A549 (cell line): ENCODE results near the gene NPAS2. TPM values are rescaled to one million over a fixed set of nuclear protein-coding genes. Genes with fewer than 3 reads are reported as not detected.

ENCODE experiments used
- ATAC-seq, 2 experiments: fragments of 200-7000 bp in 1 of 2; fragments of >200 bp in 1 of 2; cut with Nextera tagmentation in 1 of 2; cut with Tn5 transposase in 1 of 2; 3 replicates each; pipeline versions ENCODE4 v1.8.0 to v1.9.1; 2018 to 2020; ENCODE audit warnings: mild to moderate bottlenecking in 1 of 2, moderate library complexity in 1 of 2
- CTCF ChIA-PET: fragments of 300-600 bp; sonication (Branson Sonifier 250); formaldehyde crosslinking; extraction: SDS; loops from one replicate; lab custom pipeline; 2021; ENCODE audit warnings: antibody characterized with exemption, inconsistent platforms; lab: Yijun Ruan, JAX
- POLR2A ChIA-PET: fragments of 350-600 bp; formaldehyde crosslinking; extraction: SDS; loops from one replicate; lab custom pipeline; 2021; ENCODE audit warnings: antibody characterized with exemption, inconsistent platforms; lab: Yijun Ruan, JAX
- DNase-seq, 2 experiments: peaks; one replicate each; pipeline versions ENCODE4 v3.0.0 to v3.0.0-alpha.2; 2011 to 2016; ENCODE audit warnings: low read depth in 1 of 2, low spot score in 1 of 2
- FAIRE-seq: peaks from 2 replicates; lab custom pipeline; 2011; peaks lifted over from hg19 to GRCh38; lab: Jason Lieb, UNC
- H3K27ac ChIP-seq, 2 experiments: fragments of >200 bp; sonication (Bioruptor Twin); formaldehyde crosslinking; 3 replicates each; pipeline ENCODE4 v1.5.1; 2016 to 2017
- H3K4me1 ChIP-seq: fragments of >200 bp; sonication (Bioruptor Twin); formaldehyde crosslinking; 3 replicates; pipeline ENCODE4 v1.6.1; 2016
- H3K4me2 ChIP-seq: fragments of >200 bp; sonication (Bioruptor Twin); formaldehyde crosslinking; 3 replicates; pipeline ENCODE4 v1.6.1; 2016
- H3K4me3 ChIP-seq: fragments of >200 bp; sonication (Bioruptor Twin); formaldehyde crosslinking; 3 replicates; pipeline ENCODE4 v1.5.1; 2016
- H3K9me3 ChIP-seq: fragments of >200 bp; sonication (Bioruptor Twin); formaldehyde crosslinking; 3 replicates; pipeline ENCODE4 v1.6.1; 2016
- CBX2 ChIP-seq: fragments of 200-600 bp; sonication (generic); IDR thresholded peaks from 2 replicates; pipeline ENCODE4 v1.6.1; 2016; ENCODE audit warnings: low read depth, mild to moderate bottlenecking, borderline replicate concordance
- CEBPB ChIP-seq, 2 experiments: fragments of >200 bp in 1 of 2; sonication (Bioruptor Twin) in 1 of 2; formaldehyde crosslinking in 1 of 2; IDR thresholded peaks; 2 replicates each; pipeline ENCODE4 v1.6.1; 2012 to 2016
- EHF ChIP-seq: fragments of 250-450 bp; sonication (Bioruptor Pico); IDR thresholded peaks from 2 replicates; pipeline ENCODE4 v1.5.0; 2020; ENCODE audit warnings: mild to moderate bottlenecking
- ESRRA ChIP-seq: fragments of 150-350 bp; IDR thresholded peaks from 2 replicates; pipeline ENCODE4 v1.6.1; 2014; ENCODE audit warnings: mild to moderate bottlenecking, low read length, borderline replicate concordance
- FOSB ChIP-seq: fragments of 250-450 bp; sonication (Bioruptor Pico); IDR thresholded peaks from 2 replicates; pipeline ENCODE4 v1.5.0; 2020; ENCODE audit warnings: mild to moderate bottlenecking, moderate library complexity
- FOXS1 ChIP-seq: fragments of 250-450 bp; sonication (Bioruptor Pico); IDR thresholded peaks from 2 replicates; pipeline ENCODE4 v1.5.0; 2020; ENCODE audit warnings: mild to moderate bottlenecking, moderate library complexity
- HDAC2 ChIP-seq: fragments of 200-600 bp; sonication (generic); IDR thresholded peaks from 2 replicates; pipeline ENCODE4 v1.6.1; 2016
- HOXA7 ChIP-seq: fragments of 250-450 bp; sonication (Bioruptor Pico); IDR thresholded peaks from 2 replicates; pipeline ENCODE4 v1.5.0; 2020; ENCODE audit warnings: mild to moderate bottlenecking, moderate library complexity
- HOXB5 ChIP-seq: fragments of 250-450 bp; sonication (Bioruptor Pico); IDR thresholded peaks from 2 replicates; pipeline ENCODE4 v1.5.0; 2020; ENCODE audit warnings: mild to moderate bottlenecking, moderate library complexity
- MAFK ChIP-seq: fragments of 450-650 bp; IDR thresholded peaks from 2 replicates; pipeline ENCODE4 v1.6.1; 2014; ENCODE audit not compliant: partially characterized antibody
- NPAS2 ChIP-seq: fragments of 250-450 bp; sonication (Bioruptor Pico); IDR thresholded peaks from 2 replicates; pipeline ENCODE4 v1.8.0; 2022; ENCODE audit warnings: mild to moderate bottlenecking, moderate library complexity, borderline replicate concordance
- RARB ChIP-seq: fragments of 250-450 bp; sonication (Bioruptor Pico); IDR thresholded peaks from 2 replicates; pipeline ENCODE4 v1.8.0; 2021; ENCODE audit warnings: mild to moderate bottlenecking, moderate library complexity
- RFX5 ChIP-seq: fragments of 450-650 bp; IDR thresholded peaks from 2 replicates; pipeline ENCODE4 v1.7.1; 2014; ENCODE audit warnings: antibody characterized with exemption, mild to moderate bottlenecking, moderate library complexity
- RNF2 ChIP-seq: fragments of 200-600 bp; sonication (generic); IDR thresholded peaks from 2 replicates; pipeline ENCODE4 v1.6.1; 2016; ENCODE audit warnings: low read depth, mild to moderate bottlenecking, antibody characterized with exemption, moderate library complexity, borderline replicate concordance
- SREBF2 ChIP-seq: fragments of 450-650 bp; IDR thresholded peaks from 2 replicates; pipeline ENCODE4 v1.6.1; 2014; ENCODE audit warnings: mild to moderate bottlenecking, moderate library complexity
- TFCP2L1 ChIP-seq: fragments of 250-450 bp; sonication (Bioruptor Pico); IDR thresholded peaks from 2 replicates; pipeline ENCODE4 v1.5.0; 2021; ENCODE audit warnings: mild to moderate bottlenecking
- ZC3H11A ChIP-seq: fragments of 450-650 bp; IDR thresholded peaks from 2 replicates; pipeline ENCODE4 v1.6.1; 2014; ENCODE audit warnings: antibody characterized with exemption, mild to moderate bottlenecking
- ZFP36 ChIP-seq: fragments of 450-650 bp; IDR thresholded peaks from 2 replicates; pipeline ENCODE4 v1.6.1; 2014; ENCODE audit warnings: borderline replicate concordance; ENCODE audit not compliant: partially characterized antibody
- ZNF302 ChIP-seq: fragments of 250-450 bp; sonication (Bioruptor Pico); IDR thresholded peaks from 2 replicates; pipeline ENCODE4 v1.9.0; 2021; ENCODE audit warnings: inconsistent platforms, mild to moderate bottlenecking, moderate library complexity
- ZSCAN20 ChIP-seq: fragments of 250-450 bp; sonication (Bioruptor Pico); IDR thresholded peaks from 2 replicates; pipeline ENCODE4 v1.8.0; 2022; ENCODE audit warnings: mild to moderate bottlenecking, moderate library complexity
- WGBS: methylation state at CpG from one replicate; pipeline ENCODE4 v1.1.6; 2017; ENCODE audit errors: missing lambda C conversion rate; 5-methylcytosine and 5-hydroxymethylcytosine counted together
- polyA plus RNA-seq, 4 experiments: library from polyadenylated mRNA; depleted of rRNA in 3 of 4; stranded (reverse); fragments of >200 nt; fragmentation: RNase III in 1 of 4; extraction: RNeasy Plus Mini Kit Qiagen cat#74134 plus additional on column Dnase treatment in 1 of 4; gene quantifications; 2 replicates in 3 of 4; 3 replicates in 1 of 4; pipeline ENCODE4 v1.2.3, GENCODE V29; 2011 to 2017
- TF ChIP-seq, protein P1 (sequence below): fragments of 200-600 bp; sonication (generic); IDR thresholded peaks from 2 replicates; pipeline ENCODE4 v1.6.1; 2016; ENCODE audit warnings: antibody characterized with exemption, mild to moderate bottlenecking, moderate library complexity
- TF ChIP-seq, protein P2 (sequence below): fragments of 250-450 bp; sonication (Bioruptor Pico); IDR thresholded peaks from 2 replicates; pipeline ENCODE4 v1.5.0; 2020; ENCODE audit warnings: low read depth, mild to moderate bottlenecking, moderate library complexity
- TF ChIP-seq, protein P3 (sequence below): IDR thresholded peaks from 2 replicates; pipeline ENCODE4 v1.6.1; 2012
- TF ChIP-seq, protein P4 (sequence below): IDR thresholded peaks from 2 replicates; pipeline ENCODE4 v1.6.1; 2012

NPAS2 gene
- polyA plus RNA-seq, 2 of the 4 experiments (the other 2 are of a cell fraction) = 31.4 to 56.1 TPM

DNA sequence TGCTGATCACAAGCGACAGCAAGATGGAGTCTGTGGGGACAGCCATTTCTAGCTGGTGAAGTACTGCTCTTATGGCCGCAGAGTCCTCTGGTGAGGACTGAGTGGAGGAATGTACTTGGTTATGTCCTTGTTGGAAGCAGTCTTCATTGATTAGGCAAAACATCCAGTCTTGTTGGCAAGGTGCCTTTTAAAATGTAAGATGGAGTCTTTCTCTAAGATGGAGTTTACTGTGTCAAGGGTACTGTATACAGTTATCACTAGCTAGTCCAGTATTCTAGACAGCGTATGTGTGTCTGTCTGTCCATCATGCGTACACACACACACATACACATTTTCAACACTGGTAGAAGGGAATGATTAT is 74.8 kb downstream of the NPAS2 start (continued):
- TF ChIP-seq SREBF2 = no peak
- TF ChIP-seq, protein P1, sequence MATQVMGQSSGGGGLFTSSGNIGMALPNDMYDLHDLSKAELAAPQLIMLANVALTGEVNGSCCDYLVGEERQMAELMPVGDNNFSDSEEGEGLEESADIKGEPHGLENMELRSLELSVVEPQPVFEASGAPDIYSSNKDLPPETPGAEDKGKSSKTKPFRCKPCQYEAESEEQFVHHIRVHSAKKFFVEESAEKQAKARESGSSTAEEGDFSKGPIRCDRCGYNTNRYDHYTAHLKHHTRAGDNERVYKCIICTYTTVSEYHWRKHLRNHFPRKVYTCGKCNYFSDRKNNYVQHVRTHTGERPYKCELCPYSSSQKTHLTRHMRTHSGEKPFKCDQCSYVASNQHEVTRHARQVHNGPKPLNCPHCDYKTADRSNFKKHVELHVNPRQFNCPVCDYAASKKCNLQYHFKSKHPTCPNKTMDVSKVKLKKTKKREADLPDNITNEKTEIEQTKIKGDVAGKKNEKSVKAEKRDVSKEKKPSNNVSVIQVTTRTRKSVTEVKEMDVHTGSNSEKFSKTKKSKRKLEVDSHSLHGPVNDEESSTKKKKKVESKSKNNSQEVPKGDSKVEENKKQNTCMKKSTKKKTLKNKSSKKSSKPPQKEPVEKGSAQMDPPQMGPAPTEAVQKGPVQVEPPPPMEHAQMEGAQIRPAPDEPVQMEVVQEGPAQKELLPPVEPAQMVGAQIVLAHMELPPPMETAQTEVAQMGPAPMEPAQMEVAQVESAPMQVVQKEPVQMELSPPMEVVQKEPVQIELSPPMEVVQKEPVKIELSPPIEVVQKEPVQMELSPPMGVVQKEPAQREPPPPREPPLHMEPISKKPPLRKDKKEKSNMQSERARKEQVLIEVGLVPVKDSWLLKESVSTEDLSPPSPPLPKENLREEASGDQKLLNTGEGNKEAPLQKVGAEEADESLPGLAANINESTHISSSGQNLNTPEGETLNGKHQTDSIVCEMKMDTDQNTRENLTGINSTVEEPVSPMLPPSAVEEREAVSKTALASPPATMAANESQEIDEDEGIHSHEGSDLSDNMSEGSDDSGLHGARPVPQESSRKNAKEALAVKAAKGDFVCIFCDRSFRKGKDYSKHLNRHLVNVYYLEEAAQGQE = no peak
- TF ChIP-seq TFCP2L1 (CRISPR knock-in tag) = peak; percentile 48; the same call in 1 of the 2 replicates
- TF ChIP-seq RARB (CRISPR knock-in tag) = peak; percentile 27; the same call in 1 of the 2 replicates
- TF ChIP-seq RFX5 = no peak
- peak; percentile 71 for TF ChIP-seq HOXB5 (CRISPR knock-in tag)
- TF ChIP-seq CBX2 = no peak
- no peak for TF ChIP-seq RNF2
- TF ChIP-seq ZFP36 = no peak
- TF ChIP-seq ZC3H11A = no peak
- TF ChIP-seq EHF (CRISPR knock-in tag) = peak; percentile 83
- no peak for TF ChIP-seq NPAS2 (CRISPR knock-in tag)
- TF ChIP-seq MAFK = no peak
- no peak for TF ChIP-seq FOSB (CRISPR knock-in tag)
- TF ChIP-seq ESRRA = no peak
- TF ChIP-seq, protein P2, sequence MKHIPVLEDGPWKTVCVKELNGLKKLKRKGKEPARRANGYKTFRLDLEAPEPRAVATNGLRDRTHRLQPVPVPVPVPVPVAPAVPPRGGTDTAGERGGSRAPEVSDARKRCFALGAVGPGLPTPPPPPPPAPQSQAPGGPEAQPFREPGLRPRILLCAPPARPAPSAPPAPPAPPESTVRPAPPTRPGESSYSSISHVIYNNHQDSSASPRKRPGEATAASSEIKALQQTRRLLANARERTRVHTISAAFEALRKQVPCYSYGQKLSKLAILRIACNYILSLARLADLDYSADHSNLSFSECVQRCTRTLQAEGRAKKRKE (CRISPR knock-in tag) = peak; percentile 92
- TF ChIP-seq FOXS1 = peak; percentile 34; the same call in 1 of the 2 replicates
- no peak for TF ChIP-seq HOXA7 (CRISPR knock-in tag)
- TF ChIP-seq HDAC2 = no peak
- TF ChIP-seq ZNF302 (CRISPR knock-in tag) = no peak
- TF ChIP-seq, all 56 proteins: peak for 10

DNA sequence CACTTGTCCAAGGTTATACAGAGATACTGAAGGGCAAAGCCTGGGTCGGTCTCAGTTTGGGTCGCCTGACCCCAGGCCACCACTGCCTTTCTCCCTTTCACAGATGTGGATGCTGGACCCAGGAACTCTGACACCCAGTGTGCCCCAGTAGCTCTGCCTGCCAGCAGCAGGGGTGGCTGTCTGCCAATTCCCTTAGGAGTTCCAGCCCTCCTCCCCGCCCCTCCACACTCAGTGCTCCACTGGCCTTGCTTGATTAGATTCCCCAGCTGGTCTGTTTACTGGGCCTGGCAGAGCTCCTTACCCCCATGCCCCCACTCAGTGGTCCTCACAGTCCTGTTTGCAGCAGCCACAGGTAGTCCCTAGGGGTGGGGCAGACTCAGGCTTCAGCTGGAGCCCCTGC is 75.5 kb downstream of the NPAS2 start:
- no peak overlapping the region for H3K4me3 ChIP-seq
- CTCF ChIA-PET = interaction anchor here (0.7 to 2.2 kb wide), 9 partner anchors 9 to 289 kb away, joined by 3 to 9 read pairs (median 3); no protein-coding TSS in a partner anchor
- ATAC-seq = peak; percentile 2 to 26; a peak in 3 of 6 replicates
- TF ChIP-seq ZSCAN20 (CRISPR knock-in tag) (no peak), TFCP2L1 (CRISPR knock-in tag) (no peak), MAFK (no peak), CEBPB (IDR thresholded peaks at IDR 0.05) (no peak)
- TF ChIP-seq, protein P3, sequence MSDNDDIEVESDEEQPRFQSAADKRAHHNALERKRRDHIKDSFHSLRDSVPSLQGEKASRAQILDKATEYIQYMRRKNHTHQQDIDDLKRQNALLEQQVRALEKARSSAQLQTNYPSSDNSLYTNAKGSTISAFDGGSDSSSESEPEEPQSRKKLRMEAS = no peak
- TF ChIP-seq, protein P1 = no peak
- TF ChIP-seq, protein P4, sequence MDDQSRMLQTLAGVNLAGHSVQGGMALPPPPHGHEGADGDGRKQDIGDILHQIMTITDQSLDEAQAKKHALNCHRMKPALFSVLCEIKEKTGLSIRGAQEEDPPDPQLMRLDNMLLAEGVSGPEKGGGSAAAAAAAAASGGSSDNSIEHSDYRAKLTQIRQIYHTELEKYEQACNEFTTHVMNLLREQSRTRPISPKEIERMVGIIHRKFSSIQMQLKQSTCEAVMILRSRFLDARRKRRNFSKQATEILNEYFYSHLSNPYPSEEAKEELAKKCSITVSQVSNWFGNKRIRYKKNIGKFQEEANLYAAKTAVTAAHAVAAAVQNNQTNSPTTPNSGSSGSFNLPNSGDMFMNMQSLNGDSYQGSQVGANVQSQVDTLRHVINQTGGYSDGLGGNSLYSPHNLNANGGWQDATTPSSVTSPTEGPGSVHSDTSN = no peak
- TF ChIP-seq, all 56 proteins: peak for 0
- DNase-seq = no peak
- Histone ChIP-seq H3K4me1 (peaks cover 56% of the 10 kb centered on the region), H3K27ac (peak overlapping the region; percentile 88 to 94), H3K4me2 (peak overlapping the region; percentile 55), H3K9me3 (peaks cover 8% of the 10 kb centered on the region)
- no peak for FAIRE-seq
- POLR2A ChIA-PET = interaction anchor here (1.0 kb wide), 1 partner anchor 75 kb away, joined by 3 read pairs; no protein-coding TSS in a partner anchor
- 39% methylated on average over 3 of the region's 3 CpGs for WGBS
